ENCODE measurements around the gene BRME1. TPM values are rescaled to one million over a fixed set of nuclear protein-coding genes. Genes with fewer than 3 reads are reported as not detected.

Gene BRME1
- total RNA-seq, 1 experiment from 2014 or later: 17.4 TPM

- no peak overlapping the region for H3K27ac Mint-ChIP-seq (ENCODE audit: unreplicated experiment)
- H3K4me3 Mint-ChIP-seq (ENCODE audit: unreplicated experiment): no peak overlapping the region
- intact Hi-C loops (cut with micrococcal nuclease; ENCODE audit: unreplicated experiment): no loop called here
- BruUV-seq (replicated peaks): no TSS peak
- peaks cover 7% of the 10 kb centered on the region; the same call in 1 of the 2 replicates for H3K4me1 ChIP-seq
- ChIA-PET CTCF (interaction anchor here (0.7 kb wide), 1 partner anchor 163 kb away, joined by 4 read pairs; no protein-coding TSS in a partner anchor), POLR2A (interaction anchor here (0.6 kb wide), 1 partner anchor 89 kb away, joined by 3 read pairs; no protein-coding TSS in a partner anchor)
- peaks cover 29% of the 10 kb centered on the region for H3K36me3 Mint-ChIP-seq (ENCODE audit: insufficient read depth, unreplicated experiment)
- H3K9me3 Mint-ChIP-seq (ENCODE audit: unreplicated experiment): no peaks in the 10 kb centered on the region
- no peaks in the 10 kb centered on the region for H3K27me3 ChIP-seq (replicated peaks; ENCODE audit: control insufficient read depth, insufficient read depth, low read length)
- H3K27me3 Mint-ChIP-seq (ENCODE audit: insufficient read depth, unreplicated experiment): no peaks in the 10 kb centered on the region
- no peak overlapping the region for H3K4me3 ChIP-seq (ENCODE audit: low read depth, low read length)
- no peaks in the 10 kb centered on the region for H3K4me1 Mint-ChIP-seq (ENCODE audit: low read depth, unreplicated experiment)
- 0 out of 2 replicates have a peak, but pooled peaks cover 1% of the 10 kb centered on the region for H3K36me3 ChIP-seq (ENCODE audit: control insufficient read depth, insufficient read depth, low read length)
- no peak for TF ChIP-seq CTCF (IDR thresholded peaks at IDR 0.05; ENCODE audit: insufficient read depth in 1 of 2, low read depth in 1 of 2, low read length in 1 of 2, severe bottlenecking in 1 of 2, unreplicated experiment in 1 of 2)
- no peaks in the 10 kb centered on the region for H3K9me3 ChIP-seq
- DNase-seq: no peak
Observed at GRCh38 chr19:13909430-13909829, 3.5 kb upstream of the BRME1 start.

GRCh38 chr19:13908674-13909073 lies 2.8 kb upstream of the BRME1 start:
- intact Hi-C loops (cut with micrococcal nuclease; ENCODE audit: unreplicated experiment): no loop called here
- ChIA-PET CTCF (no interaction called here), POLR2A (interaction anchor here (0.7 kb wide), 1 partner anchor 177 kb away, joined by 4 read pairs; no protein-coding TSS in a partner anchor)
- no peak for DNase-seq
- Histone ChIP-seq H3K4me1 (peaks cover 7% of the 10 kb centered on the region; the same call in 1 of the 2 replicates), H3K27me3 (replicated peaks; ENCODE audit: control insufficient read depth, insufficient read depth, low read length) (no peaks in the 10 kb centered on the region), H3K9me3 (no peaks in the 10 kb centered on the region), H3K4me3 (ENCODE audit: low read depth, low read length) (no peak overlapping the region), H3K36me3 (ENCODE audit: control insufficient read depth, insufficient read depth, low read length) (0 out of 2 replicates have a peak, but pooled peaks cover 1% of the 10 kb centered on the region)
- Mint-ChIP-seq H3K4me1 (ENCODE audit: low read depth, unreplicated experiment) (no peaks in the 10 kb centered on the region), H3K9me3 (ENCODE audit: unreplicated experiment) (no peaks in the 10 kb centered on the region), H3K36me3 (ENCODE audit: insufficient read depth, unreplicated experiment) (peaks cover 36% of the 10 kb centered on the region), H3K27ac (ENCODE audit: unreplicated experiment) (no peak overlapping the region), H3K27me3 (ENCODE audit: insufficient read depth, unreplicated experiment) (no peaks in the 10 kb centered on the region), H3K4me3 (ENCODE audit: unreplicated experiment) (no peak overlapping the region)
- no TSS peak for BruUV-seq (replicated peaks)
- no peak for TF ChIP-seq CTCF (IDR thresholded peaks at IDR 0.05; ENCODE audit: insufficient read depth in 1 of 2, low read depth in 1 of 2, low read length in 1 of 2, severe bottlenecking in 1 of 2, unreplicated experiment in 1 of 2)

- BruUV-seq (replicated peaks): TSS peak; percentile 52
- Mint-ChIP-seq H3K27me3 (ENCODE audit: insufficient read depth, unreplicated experiment) (no peaks in the 10 kb centered on the region), H3K9me3 (ENCODE audit: unreplicated experiment) (no peaks in the 10 kb centered on the region), H3K4me1 (ENCODE audit: low read depth, unreplicated experiment) (no peaks in the 10 kb centered on the region), H3K36me3 (ENCODE audit: insufficient read depth, unreplicated experiment) (peaks cover 25% of the 10 kb centered on the region), H3K27ac (ENCODE audit: unreplicated experiment) (peak overlapping the region; percentile 92), H3K4me3 (ENCODE audit: unreplicated experiment) (peak overlapping the region; percentile 85)
- DNase-seq: no peak
- no peak for TF ChIP-seq CTCF (IDR thresholded peaks at IDR 0.05; ENCODE audit: insufficient read depth in 1 of 2, low read depth in 1 of 2, low read length in 1 of 2, severe bottlenecking in 1 of 2, unreplicated experiment in 1 of 2)
- POLR2A ChIA-PET: interaction anchor here (0.6 kb wide), 1 partner anchor 109 kb away, joined by 3 read pairs; no protein-coding TSS in a partner anchor
- H3K27me3 ChIP-seq (replicated peaks; ENCODE audit: control insufficient read depth, insufficient read depth, low read length): no peaks in the 10 kb centered on the region
- CTCF ChIA-PET: interaction anchor here (0.6 kb wide), 2 partner anchors 26 to 135 kb away, joined by 3 read pairs; no protein-coding TSS in a partner anchor
- H3K9me3 ChIP-seq: no peaks in the 10 kb centered on the region
- 0 out of 2 replicates have a peak, but pooled peaks cover 1% of the 10 kb centered on the region for H3K36me3 ChIP-seq (ENCODE audit: control insufficient read depth, insufficient read depth, low read length)
- H3K4me1 ChIP-seq: peaks cover 7% of the 10 kb centered on the region; the same call in 1 of the 2 replicates
- intact Hi-C loops (cut with micrococcal nuclease; ENCODE audit: unreplicated experiment): no loop called here
- H3K4me3 ChIP-seq (ENCODE audit: low read depth, low read length): peak overlapping the region; percentile 86
Observed at GRCh38 chr19:13906910-13907309, 993 bp upstream of the BRME1 start.
